GM23338 (cell line): Measurements from ENCODE around the gene CYP4B1. TPM values are rescaled to one million over a fixed set of nuclear protein-coding genes. Genes with fewer than 3 reads are reported as not detected.

Experiments
- ATAC-seq: fragments of 200-7000 bp; cut with Tn5 transposase; 3 replicates; pipeline ENCODE4 v1.9.1; 2020
- DNase-seq: peaks from one replicate; pipeline ENCODE4 v3.0.0-alpha.2; 2015; ENCODE audit warnings: low spot score
- H2AFZ ChIP-seq: fragments of 200-600 bp; sonication (generic); 2 replicates; pipeline ENCODE4 v1.8.0; 2016; ENCODE audit warnings: antibody characterized with exemption, mild to moderate bottlenecking, moderate library complexity
- H3F3A ChIP-seq: fragments of 200-600 bp; sonication (generic); replicated peaks from 2 replicates; pipeline ENCODE4 v1.8.0; 2017; ENCODE audit warnings: antibody characterized with exemption, mixed run types, low read depth
- H3K27ac ChIP-seq: fragments of 200-600 bp; sonication (generic); 2 replicates; pipeline ENCODE4 v1.6.1; 2016; ENCODE audit warnings: low read depth
- H3K27me3 ChIP-seq: fragments of 200-600 bp; sonication (generic); 2 replicates; pipeline ENCODE4 v1.8.0; 2016; ENCODE audit warnings: mild to moderate bottlenecking, mixed run types, moderate library complexity; ENCODE audit not compliant: insufficient read depth
- H3K36me3 ChIP-seq: fragments of 200-600 bp; sonication (generic); 2 replicates; pipeline ENCODE4 v1.8.0; 2016; ENCODE audit warnings: mild to moderate bottlenecking; ENCODE audit not compliant: insufficient read depth
- H3K4me1 ChIP-seq: fragments of 200-600 bp; sonication (generic); 2 replicates; pipeline ENCODE4 v1.8.0; 2016; ENCODE audit warnings: mild to moderate bottlenecking, moderate library complexity; ENCODE audit not compliant: insufficient read depth
- H3K4me2 ChIP-seq: fragments of 200-600 bp; sonication (generic); 2 replicates; pipeline ENCODE4 v1.7.1; 2017; ENCODE audit warnings: mixed run types
- H3K4me3 ChIP-seq: fragments of 200-600 bp; sonication (generic); 2 replicates; pipeline ENCODE4 v1.6.1; 2016; ENCODE audit warnings: mixed run types
- H3K79me2 ChIP-seq: fragments of 200-600 bp; sonication (generic); replicated peaks from 2 replicates; pipeline ENCODE4 v1.8.0; 2017; ENCODE audit warnings: mild to moderate bottlenecking; ENCODE audit not compliant: insufficient read depth
- H3K9me2 ChIP-seq: fragments of 200-600 bp; sonication (generic); 2 replicates; pipeline ENCODE4 v1.8.0; 2017; ENCODE audit not compliant: insufficient read depth
- H4K20me1 ChIP-seq: fragments of 200-600 bp; sonication (generic); replicated peaks from 2 replicates; pipeline ENCODE4 v1.8.0; 2017; ENCODE audit warnings: mild to moderate bottlenecking; ENCODE audit not compliant: insufficient read depth
- H3K27ac Mint-ChIP-seq: 2 replicates; pipeline ENCODE4 v1.8.0; 2020; ENCODE audit warnings: inconsistent platforms, mild to moderate bottlenecking, moderate library complexity, mixed read lengths
- H3K27me3 Mint-ChIP-seq: 3 replicates; pipeline ENCODE4 v1.8.0; 2022; ENCODE audit warnings: low read depth, mild to moderate bottlenecking, moderate library complexity, mixed read lengths, inconsistent platforms; ENCODE audit not compliant: insufficient read depth, poor library complexity
- H3K36me3 Mint-ChIP-seq: 3 replicates; pipeline ENCODE4 v1.8.0; 2021; ENCODE audit warnings: low read depth, mild to moderate bottlenecking, inconsistent platforms, moderate library complexity, mixed read lengths
- H3K4me1 Mint-ChIP-seq: 3 replicates; pipeline ENCODE4 v1.8.0; 2020; ENCODE audit warnings: mild to moderate bottlenecking, inconsistent platforms, mixed read lengths
- H3K4me3 Mint-ChIP-seq: 3 replicates; pipeline ENCODE4 v1.8.0; 2021; ENCODE audit warnings: moderate library complexity, mild to moderate bottlenecking, inconsistent platforms, mixed read lengths
- H3K9me3 Mint-ChIP-seq: 3 replicates; pipeline ENCODE4 v1.8.0; 2020; ENCODE audit warnings: moderate library complexity, mild to moderate bottlenecking, inconsistent platforms, mixed read lengths
- CTCF ChIP-seq, 2 experiments: fragments of 200-600 bp in 1 of 2; sonication (generic) in 1 of 2; conservative IDR thresholded peaks; 2 replicates each; pipeline versions ENCODE4 v1.5.1 to v1.6.1; 2016 to 2017; ENCODE audit warnings: antibody characterized with exemption in 2 of 2, low read depth in 2 of 2, mild to moderate bottlenecking in 2 of 2, moderate library complexity in 1 of 2
- ETS1 ChIP-seq: IDR thresholded peaks from 2 replicates; pipeline ENCODE4 v1.6.1; 2016; ENCODE audit warnings: antibody characterized with exemption
- EZH2 ChIP-seq: fragments of 200-600 bp; sonication (generic); IDR thresholded peaks from one replicate; pipeline ENCODE4 v1.8.0; 2017; ENCODE audit warnings: antibody characterized with exemption, mild to moderate bottlenecking, low read depth; ENCODE audit not compliant: unreplicated experiment
- EZH2phosphoT487 ChIP-seq: fragments of 200-600 bp; sonication (generic); IDR thresholded peaks from one replicate; pipeline ENCODE4 v1.8.1; 2018; ENCODE audit warnings: antibody characterized with exemption; ENCODE audit not compliant: unreplicated experiment
- ZNF114 ChIP-seq: fragments of 250-450 bp; sonication (Bioruptor Pico); IDR thresholded peaks from 2 replicates; pipeline ENCODE4 v1.5.0; 2020; ENCODE audit warnings: mild to moderate bottlenecking, moderate library complexity
- ZNF331 ChIP-seq: fragments of 250-450 bp; sonication (Bioruptor Pico); IDR thresholded peaks from 2 replicates; pipeline ENCODE4 v1.5.0; 2020; ENCODE audit warnings: low read depth, mild to moderate bottlenecking, moderate library complexity
- ZNF462 ChIP-seq: fragments of 250-450 bp; sonication (Bioruptor Pico); IDR thresholded peaks from 2 replicates; pipeline ENCODE4 v1.5.0; 2020; ENCODE audit warnings: mild to moderate bottlenecking, moderate library complexity
- polyA plus RNA-seq: library from polyadenylated mRNA; unstranded; fragments of >200 nt; fragmentation: Nextera tagmentation; extraction: Ambion mirVana; gene quantifications from 2 replicates; pipeline ENCODE4 v1.2.1, GENCODE V29; 2016
- total RNA-seq: library from RNA; depleted of rRNA; stranded (reverse); fragments of >200 nt; shearing (Covaris generic); gene quantifications from 2 replicates; pipeline ENCODE4 v1.2.3, GENCODE V29; 2014

Gene CYP4B1
- total and polyA plus RNA-seq, 2 experiments from 2014 or later = not detected

GRCh38 chr1:46793126-46793525 is 5.7 kb upstream of the CYP4B1 start (continued):
- TF ChIP-seq CTCF (conservative IDR thresholded peaks at IDR 0.05; ENCODE audit: low read depth in 2 of 2) = no peak

GRCh38 chr1:46797696-46798470 is 963 bp upstream of the CYP4B1 start:
- no peaks in the 10 kb centered on the region for H3K4me1 ChIP-seq
- H3K27me3 Mint-ChIP-seq = no peaks in the 10 kb centered on the region
- no peaks in the 10 kb centered on the region for H3K27me3 ChIP-seq
- DNase-seq (no peak), ATAC-seq (no peak)
- H3K9me3 Mint-ChIP-seq = peaks cover 6% of the 10 kb centered on the region
- no peak overlapping the region for H2AFZ ChIP-seq
- no peaks in the 10 kb centered on the region; the same call in 1 of the 2 replicates for H3K36me3 ChIP-seq
- no peaks in the 10 kb centered on the region for H3K79me2 ChIP-seq
- no peaks in the 10 kb centered on the region; the same call in 1 of the 2 replicates for H3K9me2 ChIP-seq
- H3K4me2 ChIP-seq = no peak overlapping the region
- H3F3A ChIP-seq = no peaks in the 10 kb centered on the region
- no peaks in the 10 kb centered on the region for H3K4me1 Mint-ChIP-seq
- H4K20me1 ChIP-seq = no peaks in the 10 kb centered on the region
- no peak overlapping the region for H3K4me3 ChIP-seq
- H3K4me3 Mint-ChIP-seq = no peak overlapping the region
- no peak overlapping the region for H3K27ac Mint-ChIP-seq
- TF ChIP-seq EZH2phosphoT487 (no peak), ZNF331 (CRISPR knock-in tag) (no peak), EZH2 (no peak), ZNF114 (CRISPR knock-in tag) (no peak), ETS1 (no peak), ZNF462 (CRISPR knock-in tag) (no peak)
- H3K27ac ChIP-seq = no peak overlapping the region
- no peaks in the 10 kb centered on the region for H3K36me3 Mint-ChIP-seq
